GM04504 (cell line): Measurements from ENCODE around the gene KCNJ6.
"Not testable (repeated sequence)": the region's sequence is repeated elsewhere in the genome, so short reads cannot be mapped to it uniquely, and the experiment has no call there.

Source experiments
- DNase-seq: peaks from one replicate; pipeline ENCODE4 v3.0.0-alpha.2; 2012; ENCODE audit warnings: low read depth

KCNJ6 gene

DNA sequence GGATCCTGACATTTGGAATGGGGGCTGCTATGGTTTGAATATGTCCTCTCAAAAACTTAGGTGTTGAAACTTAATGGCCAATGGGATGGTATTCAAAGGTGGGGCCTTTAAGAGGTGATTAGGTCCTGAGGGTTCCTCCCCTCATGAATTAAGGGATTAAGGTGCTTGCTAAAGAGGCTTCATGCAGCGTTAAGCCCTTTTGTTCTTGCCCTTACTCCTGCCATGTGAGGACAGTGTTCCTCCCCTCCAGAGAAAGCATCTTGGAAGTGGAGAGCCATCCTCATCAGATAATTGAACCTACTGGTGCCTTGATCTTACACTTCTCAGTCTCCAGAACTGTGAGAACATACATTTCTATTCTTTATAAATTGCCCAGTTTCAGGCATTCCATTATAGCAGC, 146.6 kb downstream of the KCNJ6 start:
- no peak for DNase-seq

DNA sequence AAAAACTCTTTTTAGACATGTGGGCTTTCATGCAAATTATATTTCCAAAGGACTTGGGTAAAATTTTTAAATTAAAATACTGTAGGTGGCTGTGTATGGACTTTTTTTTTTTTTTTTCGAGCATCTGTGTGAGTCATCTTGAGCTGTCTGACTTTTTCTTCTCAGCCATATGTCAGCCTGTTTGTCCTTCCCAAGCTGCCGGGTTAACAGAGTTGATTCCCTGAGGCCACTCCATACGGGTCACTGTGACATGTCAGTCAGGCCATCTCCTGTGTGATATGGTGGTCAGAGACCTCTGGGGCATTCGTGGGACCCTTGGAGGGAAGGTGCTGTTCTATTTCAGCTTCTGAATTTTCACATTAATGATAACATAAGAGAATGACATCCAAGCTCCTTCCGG, 148.3 kb downstream of the KCNJ6 start:
- no peak for DNase-seq

DNA sequence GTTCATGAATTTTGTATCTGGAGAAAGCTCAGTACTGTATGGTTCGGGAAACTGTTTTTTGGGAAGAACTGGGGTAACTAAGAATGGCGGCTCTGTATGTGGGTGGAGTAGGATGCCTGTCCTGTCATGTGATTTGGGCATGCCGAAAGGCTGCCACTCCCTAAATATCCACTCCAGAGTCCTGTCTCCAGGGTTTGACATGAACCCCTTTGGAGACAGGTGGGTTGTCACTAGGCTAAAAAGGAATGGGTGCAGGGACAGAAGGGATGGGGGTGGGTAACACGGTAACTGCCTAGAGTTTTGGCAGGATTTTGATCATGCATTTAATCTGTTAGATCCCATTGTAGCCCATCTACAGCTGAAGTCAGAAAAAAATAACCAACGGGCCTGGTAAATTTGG, 150.1 kb downstream of the KCNJ6 start:
- DNase-seq = no peak

DNA sequence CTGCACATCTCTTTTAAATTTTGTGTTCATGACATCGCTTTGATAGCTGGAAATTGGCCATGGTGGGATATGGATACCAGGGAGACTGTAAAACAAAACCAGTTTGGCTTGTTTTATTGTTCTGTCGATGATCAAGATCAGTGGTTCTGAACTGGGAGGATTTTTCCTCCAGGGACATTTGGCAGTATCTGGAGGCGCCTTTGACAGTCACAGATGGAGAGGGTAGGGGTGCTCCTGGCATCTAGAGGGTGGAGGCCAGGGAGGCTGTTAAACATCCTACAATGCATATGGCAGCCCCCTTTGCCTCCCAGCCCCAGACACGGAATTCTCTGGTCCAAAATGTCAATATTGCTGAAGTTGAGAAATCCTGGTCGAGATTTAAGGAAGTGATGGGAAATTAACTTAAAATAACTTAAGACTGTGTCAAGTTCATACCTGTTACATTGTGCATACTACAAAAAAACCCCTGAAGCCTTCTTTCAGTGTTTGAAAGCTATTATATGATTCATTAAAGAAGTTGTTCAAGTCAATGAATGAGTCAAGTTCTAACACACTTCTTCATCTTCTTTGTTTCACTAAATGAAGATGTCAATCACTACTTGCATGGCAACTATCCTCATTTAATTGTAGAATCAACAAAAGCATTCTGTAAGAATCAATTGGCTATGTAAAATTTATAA, 150.9 kb downstream of the KCNJ6 start:
- no peak for DNase-seq

DNA sequence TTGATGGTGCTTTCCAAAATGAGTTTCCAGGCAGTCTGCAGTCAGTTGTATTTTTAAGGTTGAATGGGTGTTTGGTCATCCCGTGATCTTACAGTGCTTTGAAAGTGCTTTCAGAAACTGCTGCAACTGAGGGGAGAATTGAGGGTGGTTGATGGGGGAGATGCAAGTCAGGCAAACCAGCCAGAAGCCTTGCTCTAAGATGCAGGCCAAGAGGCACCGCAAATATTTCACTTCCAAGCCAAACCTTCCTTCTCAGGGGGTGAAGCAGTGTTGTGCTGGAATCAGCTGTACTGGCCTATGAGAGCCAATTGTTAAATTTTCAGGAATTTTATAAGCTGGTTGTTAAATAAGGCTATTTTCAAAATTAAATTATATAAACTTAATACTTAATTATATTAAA, 151.6 kb downstream of the KCNJ6 start:
- DNase-seq = no peak

DNA sequence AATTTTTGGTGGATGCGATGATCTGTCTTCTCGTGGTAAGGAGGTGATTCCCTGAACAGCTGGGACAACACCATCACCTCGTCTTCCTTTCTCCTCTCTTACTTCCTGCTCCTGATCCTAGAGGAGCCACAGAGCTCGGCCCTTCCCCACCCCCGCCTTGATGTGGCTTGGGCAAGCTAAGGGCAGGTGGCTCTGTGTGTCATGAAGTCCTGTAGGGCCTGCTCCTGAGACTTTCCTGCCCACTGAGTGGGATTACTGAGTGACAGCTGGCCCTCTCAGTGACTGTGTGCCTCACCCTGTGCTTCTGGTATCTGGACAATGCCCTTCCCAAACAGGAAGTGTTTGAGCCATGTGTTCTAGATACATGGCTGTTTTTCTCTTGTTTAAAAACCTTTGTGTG, 153.0 kb downstream of the KCNJ6 start:
- DNase-seq = no peak

DNA sequence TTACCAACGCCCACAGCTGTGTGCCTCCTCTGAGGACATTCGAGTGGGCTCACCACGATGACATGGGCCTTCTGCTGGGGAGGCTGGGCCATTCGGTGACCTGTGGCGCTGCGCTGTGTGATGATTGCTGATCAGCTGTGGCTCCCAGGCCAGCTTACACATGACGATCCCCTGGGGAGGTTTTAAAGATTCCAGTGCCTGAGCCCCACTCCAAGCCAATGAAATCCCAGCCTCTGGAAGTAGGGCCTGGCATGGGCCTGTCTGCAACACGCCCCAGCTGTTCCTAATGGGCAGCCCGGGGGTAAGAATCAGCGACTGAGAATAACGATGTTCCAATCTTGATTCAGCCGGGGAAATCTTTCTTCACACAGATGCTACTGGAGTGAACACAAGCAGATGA, 153.7 kb downstream of the KCNJ6 start:
- DNase-seq = no peak

DNA sequence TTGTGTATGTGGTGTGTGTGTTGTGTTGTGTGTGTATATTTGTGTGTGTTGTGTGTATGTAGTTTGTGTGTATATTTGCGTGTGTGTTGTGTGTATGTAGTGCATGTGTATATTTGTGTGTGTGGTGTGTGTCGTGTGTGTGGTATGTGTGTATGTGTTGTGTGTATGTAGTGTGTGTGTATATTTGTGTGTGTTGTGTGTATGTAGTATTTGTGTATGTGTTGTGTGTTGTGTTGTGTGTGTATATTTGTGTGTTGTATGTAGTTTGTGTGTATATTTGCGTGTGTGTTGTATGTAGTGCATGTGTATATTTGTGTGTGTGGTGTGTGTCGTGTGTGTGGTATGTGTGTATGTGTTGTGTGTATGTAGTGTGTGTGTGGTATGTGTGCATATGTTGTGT, 154.9 kb downstream of the KCNJ6 start:
- DNase-seq = not testable (repeated sequence)

DNA sequence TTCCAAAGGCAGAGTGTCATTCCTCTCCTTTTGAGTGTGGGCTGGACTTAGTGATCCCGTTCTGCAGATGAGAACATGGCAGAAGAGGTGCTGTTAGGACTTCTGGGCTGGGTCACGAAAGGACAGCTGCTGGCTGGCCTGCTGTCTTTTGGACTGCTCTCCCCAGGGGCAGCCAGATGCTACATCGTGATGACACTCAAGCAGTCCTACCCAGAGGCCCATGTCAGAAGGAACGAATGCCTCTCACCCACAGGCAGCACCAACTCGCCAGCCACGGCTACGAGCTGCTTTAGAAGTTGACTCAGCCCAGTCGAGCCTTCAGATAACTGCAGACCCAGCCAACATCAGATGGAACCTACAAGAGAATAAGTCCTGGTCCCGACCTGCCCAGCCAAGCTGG, 156.5 kb downstream of the KCNJ6 start:
- no peak for DNase-seq

DNA sequence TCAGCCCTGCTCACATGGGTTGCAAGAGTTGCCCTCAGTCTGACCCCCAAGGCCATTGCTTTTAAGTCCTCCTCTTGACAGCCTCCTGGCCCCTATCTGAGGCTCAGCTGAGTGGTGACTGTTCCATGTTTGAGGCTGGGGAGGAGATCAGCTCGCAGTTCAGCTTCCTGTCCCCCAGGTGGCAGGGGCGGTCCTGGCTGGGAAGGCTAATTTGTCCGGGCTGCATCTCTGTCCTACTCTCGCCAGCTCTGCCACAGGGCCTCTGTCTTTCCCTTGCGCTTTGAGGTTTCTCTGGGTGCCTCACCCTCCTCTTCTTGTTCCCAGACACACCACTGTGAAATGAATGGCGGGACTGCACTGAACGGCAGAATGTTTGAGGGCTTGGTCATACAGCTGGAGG, 157.3 kb downstream of the KCNJ6 start:
- DNase-seq = no peak

DNA sequence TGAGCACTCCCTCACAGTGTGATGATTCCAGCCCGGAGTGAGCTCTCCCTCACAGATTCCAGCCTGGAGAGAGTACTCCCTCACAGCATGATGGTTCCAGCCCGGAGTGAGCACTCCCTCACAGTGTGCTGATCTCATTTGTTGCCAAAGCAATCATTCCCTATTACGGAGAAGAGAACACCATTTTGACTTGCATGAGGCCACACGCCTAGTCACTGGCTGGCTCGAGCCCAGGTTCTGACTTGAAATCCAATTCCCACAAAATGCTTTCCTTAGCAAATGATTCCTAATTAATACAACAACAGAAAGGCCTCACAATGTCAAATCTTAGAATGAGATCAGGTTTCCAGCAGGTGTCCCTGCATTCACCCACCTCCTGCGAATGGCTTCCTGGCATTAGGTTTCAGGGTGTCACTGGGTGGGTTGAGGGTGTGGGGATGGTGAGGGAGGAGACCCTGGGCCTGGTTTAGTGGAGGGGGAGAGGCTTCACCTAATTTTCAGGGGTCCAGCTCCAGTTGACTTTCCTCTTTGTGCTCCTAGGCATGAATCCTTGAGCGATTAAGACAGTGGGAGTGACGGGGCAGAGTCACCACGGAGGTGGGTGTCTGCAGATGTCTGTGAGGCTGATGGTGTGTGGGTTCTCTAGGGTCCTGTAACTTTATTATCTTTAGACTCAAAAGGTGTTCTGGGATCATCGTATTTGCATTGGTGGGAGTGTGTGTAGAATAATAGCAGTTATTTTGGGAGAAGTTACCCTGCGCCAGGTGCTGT, 158.5 kb downstream of the KCNJ6 start:
- DNase-seq = no peak

DNA sequence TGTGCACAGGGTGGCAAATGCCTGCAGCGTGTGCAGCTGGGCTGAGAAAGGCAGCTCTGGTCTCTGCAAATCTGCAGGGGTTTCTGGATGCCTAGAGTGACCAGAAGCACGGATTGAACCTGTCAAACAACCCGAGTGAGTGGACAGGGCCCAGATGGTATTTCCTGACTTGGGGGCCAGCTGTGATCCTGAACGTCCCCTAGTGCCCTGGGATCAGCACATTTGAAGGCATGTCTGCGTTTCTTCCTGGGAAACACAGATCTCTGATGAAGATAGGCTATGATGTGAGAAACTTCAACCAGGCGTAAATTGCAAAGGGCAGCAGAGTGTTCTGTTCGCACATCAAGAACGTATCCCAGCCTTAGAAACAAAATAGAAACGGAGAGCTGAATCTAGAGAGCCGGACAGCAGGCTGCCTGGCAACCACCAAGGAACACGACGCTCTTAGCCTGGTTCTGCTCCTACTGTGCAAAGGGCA, 163.1 kb downstream of the KCNJ6 start:
- DNase-seq = no peak

DNA sequence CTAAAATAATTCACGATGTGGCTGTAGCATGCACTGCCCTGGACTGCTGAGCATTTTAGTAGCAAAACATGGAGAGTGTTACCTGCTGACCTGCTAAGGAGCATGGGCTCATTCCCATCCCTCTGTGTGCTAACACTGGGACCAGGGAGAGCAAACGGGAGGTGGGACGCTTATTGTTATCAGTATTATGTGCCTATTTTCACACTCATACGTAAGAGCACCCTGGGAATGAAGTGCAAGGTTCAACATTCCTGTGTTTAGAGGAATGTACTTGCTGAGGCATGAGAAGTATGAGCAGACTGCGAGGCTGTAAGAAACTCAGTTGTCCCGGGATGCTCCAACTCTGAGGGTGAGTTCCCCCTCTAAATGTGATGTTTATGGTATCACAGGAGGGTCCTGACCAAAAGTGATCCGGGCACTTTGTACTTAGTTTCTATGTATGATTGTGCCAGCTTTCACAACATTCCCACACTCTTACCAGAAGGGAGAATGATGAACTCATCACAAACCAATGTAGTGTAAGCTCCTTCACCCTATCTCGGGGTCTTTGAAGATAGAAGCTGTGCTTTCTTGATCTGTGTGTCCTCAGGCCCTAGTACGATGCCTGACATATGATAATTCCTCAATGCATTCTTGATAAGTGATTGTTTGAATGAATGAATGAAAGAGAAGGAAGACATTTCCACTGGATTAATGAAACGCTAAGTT, 164.8 kb downstream of the KCNJ6 start:
- no peak for DNase-seq

DNA sequence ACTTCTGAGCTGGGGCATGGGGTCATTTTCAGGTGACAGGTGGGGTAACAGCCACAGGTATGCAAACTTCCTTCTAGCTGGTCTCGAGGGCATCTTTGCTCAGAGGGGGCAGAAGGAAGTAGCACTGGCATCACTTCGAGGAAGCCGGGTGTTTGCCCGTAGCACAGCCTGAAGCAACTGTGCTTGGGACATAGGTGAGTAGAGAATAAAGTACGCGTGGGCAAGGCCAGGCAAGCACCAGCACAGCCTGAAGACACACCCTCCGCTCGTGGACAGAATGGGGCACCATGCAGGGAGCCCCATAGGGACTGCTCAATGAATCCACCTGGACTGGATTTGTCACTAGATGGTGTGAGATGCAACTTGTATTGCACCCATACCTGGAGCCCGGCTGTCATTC, 167.1 kb downstream of the KCNJ6 start:
- no peak for DNase-seq

DNA sequence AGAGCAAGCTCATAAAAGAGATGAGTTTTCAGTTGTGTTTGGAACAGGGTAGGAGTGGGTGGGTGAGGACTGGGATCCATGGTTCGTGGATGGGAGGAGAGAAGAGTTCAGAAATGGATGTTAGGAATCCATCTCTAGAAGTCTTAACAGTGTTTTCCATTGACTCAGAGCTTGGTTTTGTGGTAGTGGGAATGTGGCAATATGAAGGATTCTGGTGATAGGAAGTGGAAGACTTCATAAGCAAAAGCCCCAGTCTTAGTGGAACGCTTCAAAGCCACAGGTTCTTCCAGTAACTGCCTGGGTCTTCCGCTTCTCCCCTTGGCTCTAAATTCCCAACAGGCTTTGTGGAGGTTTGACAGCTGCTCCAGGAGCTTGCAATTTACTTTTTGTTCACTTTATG, 167.9 kb downstream of the KCNJ6 start:
- DNase-seq = no peak

DNA sequence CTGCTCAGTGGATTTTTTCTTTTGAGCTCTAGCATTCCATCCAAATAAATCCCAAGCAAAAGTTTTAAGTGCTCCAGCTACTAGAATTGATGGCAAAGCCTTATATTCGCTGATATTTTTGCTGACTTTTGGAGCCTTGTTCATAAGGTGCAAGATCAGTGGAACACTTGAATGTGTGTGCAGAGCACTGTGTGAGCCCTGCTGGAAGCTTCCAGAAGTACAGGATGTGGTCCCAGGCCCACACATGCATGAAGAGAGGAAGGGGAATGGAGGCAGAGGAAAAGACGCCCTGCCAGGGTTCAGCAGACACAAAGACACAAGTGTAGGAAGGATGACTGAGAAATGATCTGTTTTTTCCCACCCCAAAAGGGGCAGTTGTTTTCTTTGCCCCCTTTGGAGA, 169.4 kb downstream of the KCNJ6 start:
- no peak for DNase-seq

DNA sequence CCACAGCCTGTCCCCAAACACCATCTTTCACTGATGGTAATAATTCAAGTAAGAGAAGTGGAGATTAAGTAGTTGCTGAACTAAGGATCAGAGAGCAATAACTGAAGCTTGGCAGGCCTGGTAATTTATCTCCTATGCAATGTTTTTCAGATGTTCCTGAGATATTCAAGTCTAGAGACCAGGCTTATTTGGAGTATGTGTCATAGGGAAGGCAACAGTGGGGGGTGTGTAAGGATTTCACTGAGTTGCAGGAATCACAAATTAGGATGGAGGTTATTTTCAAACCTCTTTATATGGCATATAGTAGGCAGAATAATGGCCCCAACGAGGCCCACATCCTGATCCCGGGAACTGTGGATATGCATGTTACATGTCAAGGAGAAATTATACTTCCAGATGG, 171.7 kb downstream of the KCNJ6 start:
- no peak for DNase-seq

DNA sequence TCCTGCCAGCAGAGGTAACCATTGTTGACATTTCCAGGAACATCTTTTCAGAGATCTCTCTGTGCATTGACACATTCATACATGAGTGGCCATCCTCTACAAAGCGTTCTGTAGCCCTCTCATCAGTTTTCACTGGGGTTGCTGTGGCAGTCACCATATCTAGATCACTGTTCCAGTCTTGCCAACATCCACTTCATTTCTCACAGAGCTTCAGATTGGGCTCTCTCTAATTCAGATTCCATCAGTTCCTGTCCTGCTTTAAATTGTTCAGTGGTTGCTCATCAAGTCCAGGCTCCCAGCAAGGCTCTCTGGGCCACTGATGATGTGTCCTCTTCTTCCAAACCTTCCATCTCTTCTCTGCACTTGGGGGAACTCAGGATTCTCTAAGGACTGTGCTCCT, 173.7 kb downstream of the KCNJ6 start:
- DNase-seq = no peak

DNA sequence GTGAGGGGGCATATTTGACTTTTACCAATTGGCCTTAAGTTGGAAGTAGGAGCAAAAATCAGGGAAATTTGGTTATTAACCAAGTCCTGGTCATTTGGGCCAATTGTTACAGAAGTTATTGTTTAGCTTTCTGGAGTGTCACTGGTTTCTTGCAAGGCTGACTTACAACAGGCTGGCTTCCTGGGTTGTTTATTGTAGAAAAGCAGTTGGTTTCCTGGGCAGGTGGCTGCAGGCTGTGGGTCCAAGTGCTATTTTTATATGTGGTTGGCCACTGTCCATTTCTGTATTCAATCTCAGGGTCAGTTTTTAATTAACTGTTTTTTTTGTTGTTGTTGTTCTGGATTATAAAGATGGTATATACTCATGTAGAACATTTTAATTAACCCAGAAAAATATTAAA, 174.1 kb downstream of the KCNJ6 start:
- DNase-seq = no peak

DNA sequence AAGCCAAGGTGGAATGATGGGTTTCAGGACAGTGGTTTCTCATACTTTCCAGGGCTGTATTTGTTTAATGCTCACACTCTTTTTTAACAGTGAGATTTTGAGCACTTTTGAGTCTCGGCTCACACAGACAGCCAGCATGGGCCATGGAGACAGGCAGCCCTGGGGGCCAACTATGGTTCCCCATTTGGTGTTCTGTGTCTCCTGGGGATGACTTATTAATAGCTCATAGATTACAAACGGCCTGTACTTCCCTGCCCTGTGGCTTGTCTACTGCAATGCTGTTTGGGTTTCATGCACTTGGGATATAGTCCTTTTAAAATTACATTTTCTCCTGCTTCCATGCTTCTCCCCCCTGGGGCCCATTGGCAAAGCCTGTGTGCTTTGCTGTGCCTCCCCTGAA, 178.3 kb downstream of the KCNJ6 start:
- no peak for DNase-seq

DNA sequence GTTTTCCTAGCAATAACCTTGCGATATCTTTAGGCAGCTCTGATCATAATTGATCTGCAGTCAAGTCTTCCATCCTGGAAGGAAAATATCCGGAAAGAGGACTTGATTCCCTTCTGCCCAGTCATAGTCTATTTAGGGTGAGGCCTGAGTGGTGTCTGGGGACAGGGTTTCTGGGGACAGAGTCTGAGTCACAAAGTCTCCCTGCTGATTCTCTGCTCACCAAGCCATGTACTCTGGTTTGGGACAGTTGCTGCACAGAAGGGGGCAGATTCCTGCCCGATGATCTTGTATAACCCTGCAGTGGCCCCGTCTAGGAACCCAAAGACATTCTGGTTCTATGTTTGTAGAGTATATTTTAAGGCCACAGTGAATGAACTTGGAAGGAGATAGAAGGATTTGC, 178.8 kb downstream of the KCNJ6 start:
- DNase-seq = no peak

DNA sequence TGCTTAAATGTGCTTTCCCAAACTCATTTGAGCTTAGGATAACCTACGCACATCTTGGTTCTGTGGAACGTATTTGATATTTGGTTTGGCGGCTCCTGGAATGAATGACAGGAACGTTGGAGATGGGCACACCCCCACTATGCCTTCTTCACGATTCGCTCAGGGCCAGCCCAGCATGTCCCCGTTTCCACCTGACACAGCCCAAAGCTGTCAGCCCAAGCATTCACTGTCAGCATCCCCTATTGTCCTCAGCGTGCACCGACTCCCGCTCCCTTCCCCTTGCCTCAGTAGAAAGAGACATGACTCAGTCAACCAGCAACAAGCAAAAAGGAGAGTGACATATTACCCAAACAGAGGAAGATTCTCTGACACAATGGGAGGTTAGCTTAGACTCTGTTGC, 181.4 kb downstream of the KCNJ6 start:
- no peak for DNase-seq

DNA sequence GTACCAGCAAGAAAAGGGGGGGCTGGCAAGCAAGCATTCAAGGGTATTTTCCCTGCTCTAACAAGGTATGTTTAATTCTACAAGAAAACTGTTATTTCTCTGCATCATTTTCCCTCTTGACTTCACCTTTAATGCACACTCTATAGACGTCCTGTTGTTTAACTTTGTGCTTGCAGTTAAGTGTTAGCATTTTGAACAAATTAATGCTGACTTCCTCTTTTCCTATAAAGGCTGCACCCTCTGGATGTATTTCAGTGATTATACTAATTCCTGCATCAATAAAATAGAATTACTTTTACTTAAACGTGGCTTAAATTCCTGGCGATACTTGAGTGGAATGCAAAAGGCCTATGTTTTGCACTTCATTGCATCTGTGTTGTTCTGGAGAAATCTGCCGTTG, 183.3 kb downstream of the KCNJ6 start:
- DNase-seq = no peak
